Mesendoderm (in vitro differentiated cells): ENCODE data around the gene UQCRHL.

Experiments
- DNase-seq: peaks from one replicate; pipeline ENCODE4 v3.0.0; 2013
- H2AK5ac ChIP-seq: 2 replicates; pipeline ENCODE4 v1.6.1; 2013; ENCODE audit warnings: low read length, inconsistent platforms
- H2BK120ac ChIP-seq: 2 replicates; pipeline ENCODE4 v1.6.1; 2013; ENCODE audit warnings: low read depth, mild to moderate bottlenecking, low read length, moderate library complexity, mixed read lengths
- H2BK15ac ChIP-seq: replicated peaks from 2 replicates; pipeline ENCODE4 v1.6.1; 2013; ENCODE audit warnings: low read depth, mild to moderate bottlenecking, moderate library complexity
- H2BK5ac ChIP-seq: 2 replicates; pipeline ENCODE4 v1.6.1; 2013; ENCODE audit warnings: low read length, inconsistent platforms
- H3K18ac ChIP-seq: 2 replicates; pipeline ENCODE4 v1.6.1; 2013; ENCODE audit warnings: mild to moderate bottlenecking, low read length, mixed read lengths
- H3K23ac ChIP-seq: one replicate; pipeline ENCODE4 v1.6.1; 2013; ENCODE audit warnings: low read length
- H3K27ac ChIP-seq: 2 replicates; pipeline ENCODE4 v1.5.1; 2013; ENCODE audit warnings: low read depth, mild to moderate bottlenecking, inconsistent platforms, low read length, moderate library complexity
- H3K27me3 ChIP-seq: 2 replicates; pipeline ENCODE4 v1.6.1; 2013; ENCODE audit warnings: low read length, control low read depth, mild to moderate bottlenecking, inconsistent platforms; ENCODE audit not compliant: insufficient read depth, poor library complexity
- H3K36me3 ChIP-seq: 2 replicates; pipeline ENCODE4 v1.6.1; 2013; ENCODE audit warnings: low read length, inconsistent platforms; ENCODE audit not compliant: control insufficient read depth, insufficient read depth
- H3K4ac ChIP-seq: one replicate; pipeline ENCODE4 v1.6.1; 2013; ENCODE audit warnings: low read depth, mild to moderate bottlenecking, low read length, moderate library complexity
- H3K4me1 ChIP-seq: 2 replicates; pipeline ENCODE4 v1.6.1; 2013; ENCODE audit warnings: low read depth, low read length, inconsistent platforms; ENCODE audit not compliant: control insufficient read depth
- H3K4me2 ChIP-seq: 2 replicates; pipeline ENCODE4 v1.6.1; 2013; ENCODE audit warnings: low read length
- H3K4me3 ChIP-seq: 2 replicates; pipeline ENCODE4 v1.5.1; 2013; ENCODE audit warnings: mild to moderate bottlenecking, low read length
- H3K56ac ChIP-seq: one replicate; pipeline ENCODE4 v1.6.1; 2013; ENCODE audit warnings: low read length
- H3K79me1 ChIP-seq: 2 replicates; pipeline ENCODE4 v1.6.1; 2013; ENCODE audit warnings: low read length, inconsistent platforms
- H3K79me2 ChIP-seq: 2 replicates; pipeline ENCODE4 v1.6.1; 2013; ENCODE audit warnings: mild to moderate bottlenecking, low read length; ENCODE audit not compliant: control insufficient read depth, insufficient read depth
- H3K9ac ChIP-seq: 2 replicates; pipeline ENCODE4 v1.6.1; 2013; ENCODE audit warnings: low read length, inconsistent platforms
- H4K5ac ChIP-seq: one replicate; pipeline ENCODE4 v1.6.1; 2013; ENCODE audit warnings: low read length
- H4K8ac ChIP-seq: one replicate; pipeline ENCODE4 v1.6.1; 2013; ENCODE audit warnings: low read depth, mild to moderate bottlenecking, control low read depth, low read length, moderate library complexity
- WGBS: extraction: QIAGEN DNeasy Blood & Tissue Kit; methylation state at CpG from one replicate; pipeline ENCODE4 v1.1.7; 2013; ENCODE audit warnings: low lambda C conversion rate, missing lambda C conversion rate; ENCODE audit not compliant: insufficient coverage; ENCODE audit errors: extremely low coverage; 5-methylcytosine and 5-hydroxymethylcytosine counted together

UQCRHL gene

DNA sequence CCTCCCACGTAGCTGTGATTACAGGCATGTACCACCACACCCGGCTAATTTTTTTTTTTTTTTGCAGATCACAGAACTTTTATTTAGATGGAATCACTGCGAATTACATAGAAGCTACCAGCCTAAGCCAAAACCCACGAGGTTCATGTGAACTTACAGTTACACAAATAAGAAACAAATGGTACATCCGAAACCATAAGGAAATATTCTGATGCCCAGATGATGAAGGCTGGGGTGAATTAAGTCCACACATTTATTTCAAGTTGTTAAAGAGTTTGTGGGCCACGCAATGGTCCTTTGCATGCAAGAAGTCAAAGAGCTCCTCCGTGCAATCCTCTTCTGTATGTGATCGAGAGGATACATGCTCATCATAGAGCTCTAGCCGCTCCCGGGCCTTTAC, 328 bp downstream of the UQCRHL start:
- H3K27me3 ChIP-seq = no peaks in the 10 kb centered on the region
- no peak overlapping the region for H3K4ac ChIP-seq
- H2AK5ac ChIP-seq = no peak overlapping the region
- no peak overlapping the region for H3K27ac ChIP-seq
- H4K5ac ChIP-seq = no peak overlapping the region
- no peak overlapping the region for H3K18ac ChIP-seq
- H2BK15ac ChIP-seq = no peak overlapping the region
- H3K4me1 ChIP-seq = no peaks in the 10 kb centered on the region
- H3K23ac ChIP-seq = no peak overlapping the region
- H3K4me2 ChIP-seq = no peak overlapping the region
- H2BK120ac ChIP-seq = no peak overlapping the region
- no peaks in the 10 kb centered on the region for H3K36me3 ChIP-seq
- H2BK5ac ChIP-seq = no peak overlapping the region
- no peak overlapping the region for H3K56ac ChIP-seq
- DNase-seq = no peak
- no CpG with 5 or more reads among the region's 10 CpGs for WGBS
- H3K4me3 ChIP-seq = no peak overlapping the region
- no peak overlapping the region for H3K9ac ChIP-seq
- H3K79me1 ChIP-seq = no peaks in the 10 kb centered on the region
- H3K79me2 ChIP-seq = no peaks in the 10 kb centered on the region
- no peak overlapping the region for H4K8ac ChIP-seq

DNA sequence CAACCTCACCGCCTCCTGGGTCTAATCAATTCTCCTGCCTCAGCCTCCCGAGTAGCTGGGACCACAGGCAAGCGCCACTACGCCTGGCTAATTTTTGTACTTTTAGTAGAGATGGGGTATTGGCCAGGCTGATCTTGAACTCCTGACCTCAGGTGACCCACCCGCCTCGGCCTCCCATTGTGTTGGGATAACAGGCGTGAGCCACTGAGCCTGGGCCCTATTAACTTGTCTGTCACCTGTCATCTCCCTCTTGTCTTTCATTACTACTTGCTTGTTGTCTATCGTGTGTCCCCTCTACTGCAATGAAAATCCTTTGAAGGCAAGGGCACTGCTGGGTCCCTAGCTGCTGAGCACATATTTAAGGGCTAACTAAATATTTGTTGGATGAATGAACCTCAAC, 3.4 kb downstream of the UQCRHL start:
- Histone ChIP-seq H3K4me3 (no peak overlapping the region), H3K4ac (no peak overlapping the region), H3K18ac (no peak overlapping the region), H3K9ac (no peak overlapping the region), H2BK5ac (no peak overlapping the region), H3K79me1 (no peaks in the 10 kb centered on the region), H3K23ac (no peak overlapping the region), H2AK5ac (no peak overlapping the region), H3K4me1 (peaks cover 9% of the 10 kb centered on the region), H2BK15ac (no peak overlapping the region), H3K56ac (no peak overlapping the region), H4K5ac (no peak overlapping the region), H3K27me3 (no peaks in the 10 kb centered on the region), H4K8ac (no peak overlapping the region), H2BK120ac (no peak overlapping the region), H3K79me2 (no peaks in the 10 kb centered on the region), H3K27ac (peak overlapping the region; percentile 33), H3K4me2 (no peak overlapping the region), H3K36me3 (no peaks in the 10 kb centered on the region)
- DNase-seq = peak; percentile 70
- WGBS = no CpG with 5 or more reads among the region's 8 CpGs

DNA sequence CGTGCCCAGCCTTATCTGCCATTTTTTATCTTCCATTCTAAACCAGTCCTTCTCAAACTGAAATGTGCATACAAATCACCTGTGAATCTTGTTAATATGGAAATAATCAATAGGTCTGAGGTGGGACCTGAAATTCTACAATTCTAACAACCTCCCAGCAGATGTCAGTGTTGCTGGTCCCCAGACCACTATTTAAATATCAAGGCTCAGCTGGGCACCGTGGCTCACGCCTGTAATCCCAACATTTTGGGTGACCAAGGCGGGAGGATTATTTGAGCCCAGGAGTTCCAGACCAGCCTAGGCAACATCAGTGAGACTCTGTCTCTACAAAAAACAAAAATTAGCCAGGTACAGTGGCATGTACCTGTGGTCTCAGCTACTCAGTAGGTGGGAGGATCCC, 4.1 kb downstream of the UQCRHL start:
- Histone ChIP-seq H2BK5ac (no peak overlapping the region), H3K23ac (no peak overlapping the region), H3K27ac (peak overlapping the region; percentile 33), H4K5ac (no peak overlapping the region), H2BK15ac (no peak overlapping the region), H2AK5ac (no peak overlapping the region), H3K4me3 (no peak overlapping the region), H3K4me2 (no peak overlapping the region), H2BK120ac (peak overlapping the region; percentile 56), H3K27me3 (no peaks in the 10 kb centered on the region), H3K56ac (no peak overlapping the region), H3K79me1 (no peaks in the 10 kb centered on the region), H3K9ac (no peak overlapping the region), H3K4me1 (peaks cover 9% of the 10 kb centered on the region), H3K18ac (no peak overlapping the region), H3K4ac (no peak overlapping the region), H4K8ac (no peak overlapping the region), H3K79me2 (no peaks in the 10 kb centered on the region), H3K36me3 (no peaks in the 10 kb centered on the region)
- no CpG with 5 or more reads among the region's 4 CpGs for WGBS
- peak; percentile 76 for DNase-seq

DNA sequence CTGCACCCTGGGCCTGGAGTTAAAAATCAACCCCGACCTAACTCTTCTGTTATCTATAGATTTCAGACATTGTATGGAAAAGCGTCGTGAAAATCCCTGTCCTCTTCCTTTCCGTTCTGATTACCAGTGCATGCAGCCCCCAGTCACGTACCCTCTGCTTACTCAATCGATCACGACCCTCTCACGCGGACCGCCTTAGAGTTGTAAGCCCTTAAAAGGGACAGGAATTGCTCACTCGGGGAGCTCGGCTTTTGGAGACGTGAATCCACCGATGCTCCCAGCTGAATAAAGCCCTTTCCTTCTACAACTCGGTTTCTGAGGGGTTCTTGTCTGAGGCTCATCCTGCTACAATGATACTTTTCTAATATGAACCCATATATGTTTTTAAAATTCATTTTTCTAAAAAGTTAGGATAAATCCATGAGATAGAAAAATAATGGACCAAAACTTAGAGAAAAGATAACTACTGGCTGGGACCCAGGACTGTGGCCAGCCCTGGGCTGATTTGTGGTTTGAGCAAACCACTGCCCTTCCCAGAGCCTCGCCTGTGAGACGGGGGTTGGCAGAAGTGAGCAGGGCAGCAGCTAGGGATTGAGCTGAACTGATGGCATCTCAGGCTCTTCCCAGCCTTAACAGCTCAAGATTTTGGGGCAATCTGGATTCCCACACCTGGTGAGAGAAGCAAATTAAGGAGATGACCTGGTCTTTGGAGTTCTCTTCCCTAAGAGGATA, 5.0 kb downstream of the UQCRHL start:
- no peaks in the 10 kb centered on the region for H3K27me3 ChIP-seq
- H3K9ac ChIP-seq = peak overlapping the region; percentile 34
- no peak overlapping the region for H3K4me2 ChIP-seq
- H4K5ac ChIP-seq = no peak overlapping the region
- H2BK15ac ChIP-seq = no peak overlapping the region
- no peak overlapping the region for H3K4ac ChIP-seq
- no peaks in the 10 kb centered on the region for H3K36me3 ChIP-seq
- peaks cover 9% of the 10 kb centered on the region for H3K4me1 ChIP-seq
- no peak overlapping the region for H3K4me3 ChIP-seq
- H3K27ac ChIP-seq = peak overlapping the region; percentile 79
- peak overlapping the region; percentile 92 for H2BK5ac ChIP-seq
- H3K23ac ChIP-seq = no peak overlapping the region
- H3K79me2 ChIP-seq = no peaks in the 10 kb centered on the region
- WGBS = no CpG with 5 or more reads among the region's 17 CpGs
- H3K79me1 ChIP-seq = no peaks in the 10 kb centered on the region
- no peak overlapping the region for H4K8ac ChIP-seq
- no peak overlapping the region for H2BK120ac ChIP-seq
- H3K18ac ChIP-seq = no peak overlapping the region
- H3K56ac ChIP-seq = peak overlapping the region; percentile 56
- DNase-seq = peak; percentile 62
- no peak overlapping the region for H2AK5ac ChIP-seq

DNA sequence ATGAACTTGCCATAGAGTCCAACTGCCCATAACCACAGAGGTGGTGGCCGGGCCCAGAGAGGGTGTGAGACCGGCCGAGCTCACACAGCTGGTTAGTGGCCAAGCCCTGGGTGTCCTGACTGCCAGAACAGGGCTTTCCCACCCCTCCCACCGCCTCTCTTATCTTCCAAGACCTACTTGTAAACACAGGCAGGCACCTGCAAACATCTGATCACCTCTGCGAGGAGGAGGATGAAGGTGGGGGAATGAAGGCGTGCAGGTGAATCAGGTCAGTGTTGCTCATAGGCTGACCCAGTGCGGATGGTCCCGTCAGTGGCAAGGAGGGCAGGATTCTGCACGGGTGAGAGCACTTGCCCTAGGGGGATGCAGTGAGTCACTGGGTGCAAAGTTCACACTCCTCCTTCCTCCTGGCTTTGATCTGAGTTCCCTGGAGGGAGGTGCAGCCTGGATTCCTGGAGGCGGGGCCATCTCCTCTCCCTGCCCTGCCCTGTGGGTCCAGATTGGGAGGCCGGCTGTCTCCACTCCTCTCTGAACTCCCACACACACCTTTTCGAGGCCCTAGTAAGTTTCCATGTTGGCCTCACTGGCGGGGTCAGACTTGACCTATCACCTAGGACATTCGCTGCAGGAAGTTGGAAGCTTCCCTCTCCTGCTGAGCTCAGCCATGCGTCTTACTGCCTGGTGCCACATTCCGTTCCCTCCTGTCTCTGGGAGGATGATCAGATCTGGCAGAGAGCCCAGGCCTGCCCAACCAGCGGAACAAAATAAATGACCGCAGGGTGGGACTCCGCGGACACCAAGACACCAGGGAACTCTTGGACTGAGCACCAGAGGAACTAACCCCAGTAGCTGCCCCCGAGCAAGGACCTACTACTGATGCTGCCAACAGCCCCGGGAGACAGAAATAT, 7.3 kb downstream of the UQCRHL start:
- peak; percentile 96 for DNase-seq
- no peak overlapping the region for H3K23ac ChIP-seq
- H2AK5ac ChIP-seq = no peak overlapping the region
- H3K4me1 ChIP-seq = peaks cover 9% of the 10 kb centered on the region
- H3K18ac ChIP-seq = peak overlapping the region; percentile 24
- H2BK120ac ChIP-seq = no peak overlapping the region
- H4K8ac ChIP-seq = no peak overlapping the region
- no peak overlapping the region for H3K4ac ChIP-seq
- H3K4me2 ChIP-seq = no peak overlapping the region
- peak overlapping the region; percentile 60 for H3K56ac ChIP-seq
- no peak overlapping the region for H2BK5ac ChIP-seq
- H3K9ac ChIP-seq = no peak overlapping the region
- WGBS = no CpG with 5 or more reads among the region's 22 CpGs
- no peaks in the 10 kb centered on the region for H3K79me1 ChIP-seq
- no peaks in the 10 kb centered on the region for H3K27me3 ChIP-seq
- no peak overlapping the region for H3K27ac ChIP-seq
- no peak overlapping the region for H2BK15ac ChIP-seq
- no peaks in the 10 kb centered on the region for H3K79me2 ChIP-seq
- no peak overlapping the region for H4K5ac ChIP-seq
- H3K36me3 ChIP-seq = no peaks in the 10 kb centered on the region
- H3K4me3 ChIP-seq = no peak overlapping the region
